GM23338 (cell line): Measurements from ENCODE around the gene TEPSIN. TPM values are rescaled to one million over a fixed set of nuclear protein-coding genes. Genes with fewer than 3 reads are reported as not detected.

Source experiments
- ATAC-seq: fragments of 200-7000 bp; cut with Tn5 transposase; 3 replicates; pipeline ENCODE4 v1.9.1; 2020
- DNase-seq: peaks from one replicate; pipeline ENCODE4 v3.0.0-alpha.2; 2015; ENCODE audit warnings: low spot score
- H2AFZ ChIP-seq: fragments of 200-600 bp; sonication (generic); 2 replicates; pipeline ENCODE4 v1.8.0; 2016; ENCODE audit warnings: antibody characterized with exemption, mild to moderate bottlenecking, moderate library complexity
- H3F3A ChIP-seq: fragments of 200-600 bp; sonication (generic); replicated peaks from 2 replicates; pipeline ENCODE4 v1.8.0; 2017; ENCODE audit warnings: antibody characterized with exemption, mixed run types, low read depth
- H3K27ac ChIP-seq: fragments of 200-600 bp; sonication (generic); 2 replicates; pipeline ENCODE4 v1.6.1; 2016; ENCODE audit warnings: low read depth
- H3K27me3 ChIP-seq: fragments of 200-600 bp; sonication (generic); 2 replicates; pipeline ENCODE4 v1.8.0; 2016; ENCODE audit warnings: mild to moderate bottlenecking, mixed run types, moderate library complexity; ENCODE audit not compliant: insufficient read depth
- H3K36me3 ChIP-seq: fragments of 200-600 bp; sonication (generic); 2 replicates; pipeline ENCODE4 v1.8.0; 2016; ENCODE audit warnings: mild to moderate bottlenecking; ENCODE audit not compliant: insufficient read depth
- H3K4me1 ChIP-seq: fragments of 200-600 bp; sonication (generic); 2 replicates; pipeline ENCODE4 v1.8.0; 2016; ENCODE audit warnings: mild to moderate bottlenecking, moderate library complexity; ENCODE audit not compliant: insufficient read depth
- H3K4me2 ChIP-seq: fragments of 200-600 bp; sonication (generic); 2 replicates; pipeline ENCODE4 v1.7.1; 2017; ENCODE audit warnings: mixed run types
- H3K4me3 ChIP-seq: fragments of 200-600 bp; sonication (generic); 2 replicates; pipeline ENCODE4 v1.6.1; 2016; ENCODE audit warnings: mixed run types
- H3K79me2 ChIP-seq: fragments of 200-600 bp; sonication (generic); replicated peaks from 2 replicates; pipeline ENCODE4 v1.8.0; 2017; ENCODE audit warnings: mild to moderate bottlenecking; ENCODE audit not compliant: insufficient read depth
- H3K9me2 ChIP-seq: fragments of 200-600 bp; sonication (generic); 2 replicates; pipeline ENCODE4 v1.8.0; 2017; ENCODE audit not compliant: insufficient read depth
- H4K20me1 ChIP-seq: fragments of 200-600 bp; sonication (generic); replicated peaks from 2 replicates; pipeline ENCODE4 v1.8.0; 2017; ENCODE audit warnings: mild to moderate bottlenecking; ENCODE audit not compliant: insufficient read depth
- H3K27ac Mint-ChIP-seq: 2 replicates; pipeline ENCODE4 v1.8.0; 2020; ENCODE audit warnings: inconsistent platforms, mild to moderate bottlenecking, moderate library complexity, mixed read lengths
- H3K27me3 Mint-ChIP-seq: 3 replicates; pipeline ENCODE4 v1.8.0; 2022; ENCODE audit warnings: low read depth, mild to moderate bottlenecking, moderate library complexity, mixed read lengths, inconsistent platforms; ENCODE audit not compliant: insufficient read depth, poor library complexity
- H3K36me3 Mint-ChIP-seq: 3 replicates; pipeline ENCODE4 v1.8.0; 2021; ENCODE audit warnings: low read depth, mild to moderate bottlenecking, inconsistent platforms, moderate library complexity, mixed read lengths
- H3K4me1 Mint-ChIP-seq: 3 replicates; pipeline ENCODE4 v1.8.0; 2020; ENCODE audit warnings: mild to moderate bottlenecking, inconsistent platforms, mixed read lengths
- H3K4me3 Mint-ChIP-seq: 3 replicates; pipeline ENCODE4 v1.8.0; 2021; ENCODE audit warnings: moderate library complexity, mild to moderate bottlenecking, inconsistent platforms, mixed read lengths
- H3K9me3 Mint-ChIP-seq: 3 replicates; pipeline ENCODE4 v1.8.0; 2020; ENCODE audit warnings: moderate library complexity, mild to moderate bottlenecking, inconsistent platforms, mixed read lengths
- CREB1 ChIP-seq: fragments of 250-450 bp; sonication (Bioruptor Pico); IDR thresholded peaks from 2 replicates; pipeline ENCODE4 v1.5.0; 2020; ENCODE audit warnings: low read depth, mild to moderate bottlenecking, moderate library complexity
- EZH2 ChIP-seq: fragments of 200-600 bp; sonication (generic); IDR thresholded peaks from one replicate; pipeline ENCODE4 v1.8.0; 2017; ENCODE audit warnings: antibody characterized with exemption, mild to moderate bottlenecking, low read depth; ENCODE audit not compliant: unreplicated experiment
- EZH2phosphoT487 ChIP-seq: fragments of 200-600 bp; sonication (generic); IDR thresholded peaks from one replicate; pipeline ENCODE4 v1.8.1; 2018; ENCODE audit warnings: antibody characterized with exemption; ENCODE audit not compliant: unreplicated experiment
- JUNB ChIP-seq: IDR thresholded peaks from one replicate; pipeline ENCODE4 v1.6.1; 2016; ENCODE audit warnings: antibody characterized with exemption; ENCODE audit not compliant: unreplicated experiment
- NANOG ChIP-seq: IDR thresholded peaks from 2 replicates; pipeline ENCODE4 v1.6.1; 2016; ENCODE audit warnings: antibody characterized with exemption, borderline replicate concordance
- POLR2AphosphoS5 ChIP-seq: IDR thresholded peaks from 2 replicates; pipeline ENCODE4 v1.6.1; 2016; ENCODE audit warnings: antibody characterized with exemption, low read depth
- STAT1 ChIP-seq: IDR thresholded peaks from one replicate; pipeline ENCODE4 v1.6.1; 2016; ENCODE audit warnings: antibody characterized with exemption; ENCODE audit not compliant: unreplicated experiment
- ZNF114 ChIP-seq: fragments of 250-450 bp; sonication (Bioruptor Pico); IDR thresholded peaks from 2 replicates; pipeline ENCODE4 v1.5.0; 2020; ENCODE audit warnings: mild to moderate bottlenecking, moderate library complexity
- ZNF331 ChIP-seq: fragments of 250-450 bp; sonication (Bioruptor Pico); IDR thresholded peaks from 2 replicates; pipeline ENCODE4 v1.5.0; 2020; ENCODE audit warnings: low read depth, mild to moderate bottlenecking, moderate library complexity
- polyA plus RNA-seq: library from polyadenylated mRNA; unstranded; fragments of >200 nt; fragmentation: Nextera tagmentation; extraction: Ambion mirVana; gene quantifications from 2 replicates; pipeline ENCODE4 v1.2.1, GENCODE V29; 2016
- total RNA-seq: library from RNA; depleted of rRNA; stranded (reverse); fragments of >200 nt; shearing (Covaris generic); gene quantifications from 2 replicates; pipeline ENCODE4 v1.2.3, GENCODE V29; 2014
- TF ChIP-seq, protein P1 (sequence below), 2 experiments: fragments of 200-600 bp in 1 of 2; sonication (generic) in 1 of 2; conservative IDR thresholded peaks; 2 replicates each; pipeline versions ENCODE4 v1.5.1 to v1.6.1; 2016 to 2017; ENCODE audit warnings: antibody characterized with exemption in 2 of 2, low read depth in 2 of 2, mild to moderate bottlenecking in 2 of 2, moderate library complexity in 1 of 2
- TF ChIP-seq, protein P2 (sequence below): IDR thresholded peaks from one replicate; pipeline ENCODE4 v1.6.1; 2018; ENCODE audit warnings: antibody characterized with exemption; ENCODE audit not compliant: unreplicated experiment
- TF ChIP-seq, protein P3 (sequence below): IDR thresholded peaks from 2 replicates; pipeline ENCODE4 v1.6.1; 2016; ENCODE audit warnings: antibody characterized with exemption

Gene TEPSIN
- total and polyA plus RNA-seq, 2 experiments from 2014 or later, result 4.4 to 25.3 TPM

DNA sequence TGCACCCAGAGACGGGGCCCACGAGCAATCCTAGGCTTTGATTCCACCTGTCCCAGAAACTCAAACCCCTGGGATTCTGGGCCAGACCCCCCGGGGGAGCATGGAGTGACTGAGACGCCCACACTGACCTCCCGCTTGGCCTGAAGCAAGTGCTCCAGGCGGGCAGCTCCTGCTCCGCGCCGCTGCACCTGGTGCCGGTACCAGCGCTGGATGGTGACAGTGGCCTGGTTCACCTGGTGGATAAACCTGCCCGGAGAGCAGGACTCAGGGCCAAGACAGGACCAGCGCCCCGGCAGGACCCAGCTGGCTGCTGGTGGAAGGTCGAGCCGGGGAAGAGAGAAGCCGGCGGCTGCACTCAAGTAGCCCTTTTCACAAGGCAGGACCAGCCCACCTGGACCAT is 38.7 kb downstream of the TEPSIN start (continued):
- TF ChIP-seq CREB1 (CRISPR knock-in tag) (no peak), NANOG (no peak), STAT1 (no peak), EZH2 (no peak), JUNB (no peak), EZH2phosphoT487 (no peak), ZNF114 (no peak)
- TF ChIP-seq, protein P1, sequence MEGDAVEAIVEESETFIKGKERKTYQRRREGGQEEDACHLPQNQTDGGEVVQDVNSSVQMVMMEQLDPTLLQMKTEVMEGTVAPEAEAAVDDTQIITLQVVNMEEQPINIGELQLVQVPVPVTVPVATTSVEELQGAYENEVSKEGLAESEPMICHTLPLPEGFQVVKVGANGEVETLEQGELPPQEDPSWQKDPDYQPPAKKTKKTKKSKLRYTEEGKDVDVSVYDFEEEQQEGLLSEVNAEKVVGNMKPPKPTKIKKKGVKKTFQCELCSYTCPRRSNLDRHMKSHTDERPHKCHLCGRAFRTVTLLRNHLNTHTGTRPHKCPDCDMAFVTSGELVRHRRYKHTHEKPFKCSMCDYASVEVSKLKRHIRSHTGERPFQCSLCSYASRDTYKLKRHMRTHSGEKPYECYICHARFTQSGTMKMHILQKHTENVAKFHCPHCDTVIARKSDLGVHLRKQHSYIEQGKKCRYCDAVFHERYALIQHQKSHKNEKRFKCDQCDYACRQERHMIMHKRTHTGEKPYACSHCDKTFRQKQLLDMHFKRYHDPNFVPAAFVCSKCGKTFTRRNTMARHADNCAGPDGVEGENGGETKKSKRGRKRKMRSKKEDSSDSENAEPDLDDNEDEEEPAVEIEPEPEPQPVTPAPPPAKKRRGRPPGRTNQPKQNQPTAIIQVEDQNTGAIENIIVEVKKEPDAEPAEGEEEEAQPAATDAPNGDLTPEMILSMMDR (conservative IDR thresholded peaks at IDR 0.05; ENCODE audit: low read depth in 2 of 2), result no peak

DNA sequence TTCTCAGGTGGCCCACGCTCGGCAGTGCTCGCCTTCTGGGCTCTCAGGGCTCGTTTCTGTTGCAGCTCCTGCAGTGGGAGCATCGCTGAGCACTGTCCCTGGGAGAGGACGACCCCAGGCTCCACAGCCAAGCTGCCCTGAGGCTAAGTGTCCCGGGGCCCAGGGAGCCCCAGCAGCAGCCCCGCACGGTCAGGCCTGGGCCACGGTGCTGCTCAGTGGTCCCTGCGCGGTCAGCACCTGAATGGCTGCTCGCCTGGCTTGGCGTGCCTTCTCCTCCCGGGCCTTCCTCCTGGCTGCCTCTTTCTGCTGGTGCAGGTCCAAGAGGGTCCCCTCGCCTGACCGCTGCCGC is 39.4 kb downstream of the TEPSIN start:
- Mint-ChIP-seq H3K9me3 (no peaks in the 10 kb centered on the region), H3K4me3 (no peak overlapping the region), H3K27ac (no peak overlapping the region), H3K4me1 (no peaks in the 10 kb centered on the region), H3K27me3 (peaks cover 6% of the 10 kb centered on the region), H3K36me3 (peaks cover 11% of the 10 kb centered on the region; the same call in 2 of the 3 replicates)
- Histone ChIP-seq H2AFZ (no peak overlapping the region), H3K4me3 (no peak overlapping the region), H3F3A (no peaks in the 10 kb centered on the region), H3K27me3 (no peaks in the 10 kb centered on the region), H3K4me2 (no peak overlapping the region), H3K79me2 (no peaks in the 10 kb centered on the region), H3K36me3 (no peaks in the 10 kb centered on the region; the same call in 1 of the 2 replicates), H3K9me2 (no peaks in the 10 kb centered on the region), H3K4me1 (no peaks in the 10 kb centered on the region), H4K20me1 (no peaks in the 10 kb centered on the region), H3K27ac (no peak overlapping the region)
- ATAC-seq (no peak), DNase-seq (no peak)
- TF ChIP-seq ZNF114 (no peak), STAT1 (no peak), CREB1 (CRISPR knock-in tag) (no peak), POLR2AphosphoS5 (no peak), EZH2phosphoT487 (no peak), NANOG (no peak), EZH2 (no peak), JUNB (no peak), ZNF331 (no peak)
- TF ChIP-seq, protein P2, sequence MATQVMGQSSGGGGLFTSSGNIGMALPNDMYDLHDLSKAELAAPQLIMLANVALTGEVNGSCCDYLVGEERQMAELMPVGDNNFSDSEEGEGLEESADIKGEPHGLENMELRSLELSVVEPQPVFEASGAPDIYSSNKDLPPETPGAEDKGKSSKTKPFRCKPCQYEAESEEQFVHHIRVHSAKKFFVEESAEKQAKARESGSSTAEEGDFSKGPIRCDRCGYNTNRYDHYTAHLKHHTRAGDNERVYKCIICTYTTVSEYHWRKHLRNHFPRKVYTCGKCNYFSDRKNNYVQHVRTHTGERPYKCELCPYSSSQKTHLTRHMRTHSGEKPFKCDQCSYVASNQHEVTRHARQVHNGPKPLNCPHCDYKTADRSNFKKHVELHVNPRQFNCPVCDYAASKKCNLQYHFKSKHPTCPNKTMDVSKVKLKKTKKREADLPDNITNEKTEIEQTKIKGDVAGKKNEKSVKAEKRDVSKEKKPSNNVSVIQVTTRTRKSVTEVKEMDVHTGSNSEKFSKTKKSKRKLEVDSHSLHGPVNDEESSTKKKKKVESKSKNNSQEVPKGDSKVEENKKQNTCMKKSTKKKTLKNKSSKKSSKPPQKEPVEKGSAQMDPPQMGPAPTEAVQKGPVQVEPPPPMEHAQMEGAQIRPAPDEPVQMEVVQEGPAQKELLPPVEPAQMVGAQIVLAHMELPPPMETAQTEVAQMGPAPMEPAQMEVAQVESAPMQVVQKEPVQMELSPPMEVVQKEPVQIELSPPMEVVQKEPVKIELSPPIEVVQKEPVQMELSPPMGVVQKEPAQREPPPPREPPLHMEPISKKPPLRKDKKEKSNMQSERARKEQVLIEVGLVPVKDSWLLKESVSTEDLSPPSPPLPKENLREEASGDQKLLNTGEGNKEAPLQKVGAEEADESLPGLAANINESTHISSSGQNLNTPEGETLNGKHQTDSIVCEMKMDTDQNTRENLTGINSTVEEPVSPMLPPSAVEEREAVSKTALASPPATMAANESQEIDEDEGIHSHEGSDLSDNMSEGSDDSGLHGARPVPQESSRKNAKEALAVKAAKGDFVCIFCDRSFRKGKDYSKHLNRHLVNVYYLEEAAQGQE, result no peak
- TF ChIP-seq, protein P3, sequence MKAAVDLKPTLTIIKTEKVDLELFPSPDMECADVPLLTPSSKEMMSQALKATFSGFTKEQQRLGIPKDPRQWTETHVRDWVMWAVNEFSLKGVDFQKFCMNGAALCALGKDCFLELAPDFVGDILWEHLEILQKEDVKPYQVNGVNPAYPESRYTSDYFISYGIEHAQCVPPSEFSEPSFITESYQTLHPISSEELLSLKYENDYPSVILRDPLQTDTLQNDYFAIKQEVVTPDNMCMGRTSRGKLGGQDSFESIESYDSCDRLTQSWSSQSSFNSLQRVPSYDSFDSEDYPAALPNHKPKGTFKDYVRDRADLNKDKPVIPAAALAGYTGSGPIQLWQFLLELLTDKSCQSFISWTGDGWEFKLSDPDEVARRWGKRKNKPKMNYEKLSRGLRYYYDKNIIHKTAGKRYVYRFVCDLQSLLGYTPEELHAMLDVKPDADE, result no peak
- TF ChIP-seq, protein P1 (conservative IDR thresholded peaks at IDR 0.05; ENCODE audit: low read depth in 2 of 2), result no peak
